Inferior parietal cortex (tissue), 1 donor: ENCODE measurements around the gene ZBTB46.

Experiments
- DNase-seq: peaks from one replicate; pipeline ENCODE4 v3.0.0-alpha.2; 2016; ENCODE audit errors: extremely low spot score

ZBTB46 gene

GRCh38 chr20:63767886-63768285 lies 63.2 kb downstream of the ZBTB46 start:
- DNase-seq, result no peak

DNA sequence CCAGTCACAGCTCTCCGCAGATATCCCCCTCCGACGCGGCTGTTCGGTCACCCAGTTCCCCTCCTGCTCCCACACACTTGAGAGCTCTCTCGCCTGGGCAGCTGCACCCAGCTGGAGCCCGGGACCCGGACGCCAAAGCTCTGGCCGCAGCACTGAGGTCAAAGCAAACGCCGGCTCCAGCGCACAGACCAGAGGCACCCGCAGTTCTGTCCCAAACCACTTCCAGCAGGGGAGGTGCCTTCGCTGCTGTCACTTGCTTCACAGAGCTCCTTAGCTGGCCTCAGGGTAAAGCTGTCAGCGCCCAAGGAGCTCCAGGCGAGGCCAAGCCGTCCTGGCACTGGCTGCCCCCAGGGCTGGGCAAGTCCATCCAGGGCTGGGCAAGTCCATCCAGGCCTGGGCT lies 63.6 kb downstream of the ZBTB46 start:
- DNase-seq, result no peak

- DNase-seq, result no peak
Measured at GRCh38 chr20:63766695-63767426, 64.2 kb downstream of the ZBTB46 start.

GRCh38 chr20:63765902-63766301 lies 65.2 kb downstream of the ZBTB46 start:
- no peak for DNase-seq

DNA sequence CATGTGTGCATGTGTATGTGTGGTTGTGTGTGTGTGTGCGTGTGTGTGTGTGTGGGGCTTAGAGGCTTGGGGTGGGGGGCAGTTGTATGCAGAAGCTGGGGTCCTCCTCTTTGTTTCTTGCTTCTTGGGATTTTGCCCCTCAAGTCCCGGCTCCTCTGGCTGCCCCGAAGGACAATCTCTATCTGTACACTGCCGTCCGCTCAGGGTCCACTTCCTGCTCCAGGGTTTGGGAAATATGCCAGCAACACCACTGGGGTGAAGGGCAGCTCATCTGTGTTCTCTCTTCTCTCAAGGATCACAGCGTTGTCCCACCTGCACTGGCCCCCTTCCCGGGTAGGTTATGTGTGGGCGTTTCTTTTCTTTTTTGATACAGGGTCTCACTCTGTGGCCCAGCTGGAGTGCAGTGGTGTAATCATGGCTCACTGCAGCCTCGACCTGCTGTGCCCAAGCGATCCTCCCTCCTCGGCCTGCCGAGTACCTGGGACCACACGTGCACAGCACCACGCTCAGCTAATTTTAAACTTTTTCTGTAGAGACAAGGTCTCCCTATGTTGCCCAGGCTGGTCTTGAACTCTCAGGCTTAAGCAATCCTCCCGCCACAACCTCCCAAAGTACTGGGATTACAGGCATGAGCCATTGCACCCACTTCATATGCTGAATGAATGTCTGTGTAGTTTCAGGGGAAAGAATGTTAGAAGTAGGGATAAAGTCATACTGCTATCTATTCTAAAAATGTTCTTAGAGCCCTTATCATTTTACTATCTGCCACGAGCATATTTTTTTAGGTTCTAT lies 65.8 kb downstream of the ZBTB46 start:
- DNase-seq, result no peak

GRCh38 chr20:63759377-63759901 lies 71.6 kb downstream of the ZBTB46 start:
- DNase-seq, result no peak

- no peak for DNase-seq
Measured at GRCh38 chr20:63758152-63758551, 72.9 kb downstream of the ZBTB46 start.

DNA sequence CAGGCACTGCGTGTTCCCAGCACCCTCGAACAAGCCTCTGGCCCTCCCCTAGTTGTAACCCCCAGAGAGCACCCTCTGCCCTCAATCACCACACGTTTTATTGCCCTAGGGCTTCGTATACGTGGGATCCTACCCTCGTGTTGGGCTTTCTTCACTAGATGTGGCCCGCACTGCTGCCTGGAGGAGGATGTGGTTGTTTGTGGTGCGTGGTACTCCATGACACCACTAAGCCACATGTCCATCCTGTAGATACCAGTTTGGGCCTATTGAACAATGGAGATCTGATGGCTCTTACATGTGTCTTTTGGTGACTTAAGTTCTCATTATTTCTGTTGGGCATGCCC lies 74.4 kb downstream of the ZBTB46 start:
- no peak for DNase-seq

DNA sequence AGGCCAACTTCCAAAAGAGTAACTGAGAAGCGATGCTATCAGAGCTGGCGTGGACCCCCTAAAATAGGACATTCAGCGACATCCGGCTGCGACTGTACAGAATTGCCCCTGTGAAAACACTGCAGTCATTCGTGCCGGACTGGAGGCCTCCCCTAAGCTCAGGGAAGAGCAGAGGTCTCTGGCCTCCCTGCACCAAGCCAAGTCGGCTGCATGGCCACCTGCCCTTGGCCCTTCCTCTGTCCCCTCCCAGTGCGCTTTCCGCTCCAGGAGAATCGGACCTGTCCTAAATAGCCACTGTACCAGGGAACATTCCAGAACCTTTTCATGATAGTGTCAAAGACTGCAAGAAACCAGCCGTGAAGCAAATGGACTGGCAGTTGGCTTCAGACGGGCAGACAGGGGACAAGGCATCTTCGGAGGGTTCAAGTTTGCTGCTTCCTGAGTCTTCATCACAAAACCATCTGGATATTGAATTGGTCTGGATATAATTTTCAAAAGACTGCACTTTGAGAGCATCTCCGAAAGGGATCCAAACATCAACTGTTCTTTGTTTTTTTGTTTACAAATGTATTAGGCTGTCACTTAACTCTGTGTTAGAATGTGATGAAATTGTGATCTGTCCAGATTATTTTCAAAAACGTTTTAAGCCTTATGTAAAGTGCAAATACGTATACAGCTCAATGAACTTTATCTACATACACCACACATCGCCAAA lies 75.0 kb downstream of the ZBTB46 start:
- no peak for DNase-seq

- no peak for DNase-seq
Measured at GRCh38 chr20:63754008-63754407, 77.1 kb downstream of the ZBTB46 start.

GRCh38 chr20:63753381-63753780 lies 77.7 kb downstream of the ZBTB46 start:
- no peak for DNase-seq

- no peak for DNase-seq
Measured at GRCh38 chr20:63752411-63753101, 78.5 kb downstream of the ZBTB46 start.

- DNase-seq, result no peak
Measured at GRCh38 chr20:63751471-63752271, 79.4 kb downstream of the ZBTB46 start.

DNA sequence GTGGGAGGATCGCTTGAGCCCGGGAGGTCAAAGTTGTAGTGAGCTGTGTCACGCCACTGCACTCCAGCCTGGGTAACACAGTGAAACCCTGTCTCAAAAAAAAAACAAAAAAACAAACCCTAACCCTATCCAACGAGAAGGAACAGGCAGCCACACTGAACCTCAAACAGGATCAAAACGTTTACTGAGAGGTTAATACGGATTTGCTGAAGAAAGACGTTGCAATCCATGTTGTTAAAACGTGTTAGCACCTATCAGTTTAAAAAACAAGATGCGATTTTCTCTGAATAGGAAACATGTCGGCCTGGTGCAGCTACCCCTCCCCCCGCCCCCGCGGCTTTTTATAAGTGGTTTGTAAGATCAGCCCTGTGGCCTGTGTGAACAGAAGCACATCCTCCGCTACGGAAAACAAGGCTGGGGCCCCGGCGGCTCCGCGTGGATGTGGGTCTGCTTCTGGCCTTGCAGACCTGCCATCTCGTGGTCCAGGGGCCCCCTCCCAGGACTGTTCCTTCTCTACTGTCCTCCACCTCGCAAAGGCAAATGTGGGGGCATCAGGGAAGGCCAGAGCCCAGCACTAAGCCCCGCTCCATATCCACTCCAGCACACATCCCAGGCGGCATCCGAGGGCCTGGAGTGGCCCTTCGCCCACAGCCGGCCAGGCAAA lies 80.1 kb downstream of the ZBTB46 start:
- DNase-seq, result no peak

DNA sequence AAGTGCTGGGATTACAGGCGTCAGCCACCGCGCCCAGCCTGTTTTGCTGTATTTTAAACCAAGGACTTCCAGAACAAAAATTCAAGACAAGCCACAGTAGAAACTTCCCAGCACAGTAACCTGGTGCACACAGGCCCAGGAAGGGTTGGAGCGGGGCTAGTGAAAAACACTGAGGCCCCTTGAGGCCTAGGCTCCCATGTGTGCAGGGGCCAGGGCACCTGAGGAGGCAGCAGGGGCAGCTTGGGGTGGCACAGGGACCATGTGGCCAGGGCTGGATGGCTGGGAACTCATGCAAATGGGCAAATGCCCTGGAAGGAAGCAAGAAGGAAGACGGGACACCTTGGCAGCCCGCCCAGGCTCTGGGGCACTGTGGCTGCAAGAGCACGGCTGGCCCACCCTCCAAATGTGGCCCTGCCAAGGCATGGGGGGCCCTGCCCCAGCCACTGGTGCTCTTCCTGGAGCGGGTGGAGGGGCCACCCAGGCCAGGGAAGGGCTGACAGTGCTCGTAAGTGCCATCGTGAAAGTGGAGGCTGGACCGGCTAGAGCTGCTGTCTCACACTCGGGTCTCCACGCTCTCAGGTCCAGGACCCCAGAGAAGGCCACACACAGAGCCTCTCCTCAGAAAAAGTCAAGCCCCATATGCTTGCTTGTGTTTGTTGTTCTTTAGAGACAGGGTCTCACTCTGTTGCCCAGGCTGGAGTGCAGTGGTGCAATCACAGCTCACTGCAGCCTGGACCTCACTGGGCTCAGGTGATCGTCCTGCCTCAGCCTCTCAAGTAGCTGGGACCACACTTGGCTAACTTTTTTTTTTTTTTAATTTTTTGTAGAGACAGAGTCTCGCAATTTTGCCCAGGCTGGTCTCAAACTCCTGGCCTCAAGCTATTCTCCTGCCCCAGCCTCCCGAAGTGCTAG lies 81.2 kb downstream of the ZBTB46 start:
- no peak for DNase-seq

- no peak for DNase-seq
Measured at GRCh38 chr20:63748934-63749270, 82.2 kb downstream of the ZBTB46 start.

DNA sequence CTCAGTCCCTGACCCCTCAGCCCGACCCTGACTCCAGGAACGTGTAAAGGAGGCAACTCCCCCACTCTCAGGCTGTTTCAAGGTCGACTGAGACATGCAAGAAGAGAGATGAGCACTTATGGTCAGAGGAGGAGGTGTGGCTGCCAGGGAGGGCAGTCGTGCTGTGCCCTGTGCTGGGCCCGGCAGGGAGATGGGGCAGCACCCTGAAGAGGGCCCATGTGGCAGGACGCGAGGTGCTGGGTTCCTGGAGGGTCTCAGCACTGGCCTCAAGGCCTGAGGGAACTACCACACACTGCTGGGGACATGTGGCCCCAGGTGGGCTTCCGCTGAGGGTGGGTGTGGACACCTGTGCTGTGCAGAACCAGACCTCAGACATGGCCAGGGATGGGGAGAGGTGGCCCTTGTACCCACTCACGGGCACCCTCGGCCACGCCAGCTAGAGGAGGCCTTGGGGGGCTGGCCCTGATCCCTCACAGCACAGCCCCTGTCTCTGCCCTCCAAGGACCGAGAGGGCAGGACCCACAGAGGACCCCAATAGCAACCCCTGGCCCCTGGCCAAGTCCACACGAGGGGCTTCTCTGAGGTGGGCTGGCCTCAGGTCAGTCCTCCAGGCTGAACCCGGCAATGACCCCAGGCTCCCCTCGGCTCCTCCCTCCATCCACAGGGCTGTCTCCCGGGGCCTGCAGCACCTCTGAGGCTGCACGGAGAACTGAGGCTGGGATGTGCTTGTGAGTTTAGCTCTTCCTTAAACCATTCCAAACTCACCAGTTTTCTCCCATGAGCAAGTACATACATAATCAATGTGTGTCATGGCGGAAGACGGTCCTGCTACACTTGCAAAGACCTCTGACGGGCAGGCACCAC lies 82.8 kb downstream of the ZBTB46 start:
- DNase-seq, result no peak

GRCh38 chr20:63747622-63748069 lies 83.4 kb downstream of the ZBTB46 start:
- DNase-seq, result no peak
